H1 (cell line): Measurements from ENCODE around the gene KDM5A. TPM values are rescaled to one million over a fixed set of nuclear protein-coding genes. Genes with fewer than 3 reads are reported as not detected.
"Not testable (repeated sequence)": the region's sequence is repeated elsewhere in the genome, so short reads cannot be mapped to it uniquely, and the experiment has no call there.

ENCODE experiments used
- CTCF ChIA-PET: fragments of 300-600 bp; sonication (Branson Sonifier 250); formaldehyde crosslinking; loops from one replicate; lab custom pipeline; 2021; ENCODE audit not compliant: partially characterized antibody; lab: Charles Lee
- POLR2A ChIA-PET: fragments of 300-600 bp; sonication (Branson Sonifier 250); formaldehyde crosslinking; loops from one replicate; lab custom pipeline; 2021; ENCODE audit warnings: inconsistent platforms; ENCODE audit not compliant: partially characterized antibody; lab: Charles Lee
- DNase-seq, 2 experiments: peaks; one replicate each; pipeline versions ENCODE4 v3.0.0 to v3.0.0-alpha.2; 2010 to 2022; ENCODE audit warnings: low spot score in 2 of 2, low read depth in 1 of 2, mixed read lengths in 1 of 2
- FAIRE-seq: peaks from 2 replicates; lab custom pipeline; 2011; peaks lifted over from hg19 to GRCh38; lab: Jason Lieb, UNC
- H2AFZ ChIP-seq: 2 replicates; pipeline ENCODE4 v1.8.1; 2012; ENCODE audit warnings: low read length, inconsistent platforms
- H2AK5ac ChIP-seq: 2 replicates; pipeline ENCODE4 v1.6.1; 2013; ENCODE audit warnings: low read depth, low read length
- H2BK120ac ChIP-seq: replicated peaks from 2 replicates; pipeline ENCODE3; 2013; ENCODE audit warnings: low read depth, low read length, inconsistent platforms
- H2BK12ac ChIP-seq: 2 replicates; pipeline ENCODE4 v1.6.1; 2013; ENCODE audit warnings: low read depth, low read length
- H2BK15ac ChIP-seq: 2 replicates; pipeline ENCODE4 v1.6.1; 2013; ENCODE audit warnings: low read length
- H2BK20ac ChIP-seq: 2 replicates; pipeline ENCODE4 v1.6.1; 2013; ENCODE audit warnings: low read length
- H2BK5ac ChIP-seq: 2 replicates; pipeline ENCODE4 v1.6.1; 2013; ENCODE audit warnings: low read depth, low read length
- H3K14ac ChIP-seq: 2 replicates; pipeline ENCODE4 v1.6.1; 2013; ENCODE audit warnings: inconsistent platforms; ENCODE audit not compliant: insufficient read length
- H3K18ac ChIP-seq: 2 replicates; pipeline ENCODE4 v1.6.1; 2013; ENCODE audit warnings: low read length; ENCODE audit errors: extremely low read depth
- H3K23ac ChIP-seq: 2 replicates; pipeline ENCODE4 v1.6.1; 2013; ENCODE audit warnings: inconsistent platforms; ENCODE audit not compliant: insufficient read length
- H3K23me2 ChIP-seq: 2 replicates; pipeline ENCODE4 v1.6.1; 2013; ENCODE audit warnings: low read depth, low read length
- H3K27ac ChIP-seq: 2 replicates; pipeline ENCODE4 v1.6.1; 2011; ENCODE audit warnings: low read depth, low read length, inconsistent platforms
- H3K27me3 ChIP-seq, 4 experiments: replicated peaks in 1 of 4; 1 replicate in 1 of 4; 2 replicates in 3 of 4; pipeline versions ENCODE4 v1.6.1 to v1.8.1; 2011 to 2013; ENCODE audit warnings: low read length in 3 of 4, mild to moderate bottlenecking in 3 of 4, inconsistent platforms in 2 of 4, mixed read lengths in 2 of 4, moderate library complexity in 1 of 4; ENCODE audit not compliant: control insufficient read depth in 3 of 4, insufficient read depth in 3 of 4; ENCODE audit errors: extremely low read depth in 1 of 4
- H3K36me3 ChIP-seq, 4 experiments: 2 replicates each; pipeline versions ENCODE4 v1.6.1 to v1.8.1; 2011 to 2013; ENCODE audit warnings: mild to moderate bottlenecking in 4 of 4, low read length in 3 of 4, moderate library complexity in 2 of 4, control low read depth in 1 of 4, inconsistent platforms in 1 of 4; ENCODE audit not compliant: insufficient read depth in 4 of 4, control insufficient read depth in 2 of 4
- H3K4ac ChIP-seq: replicated peaks from 2 replicates; pipeline ENCODE3; 2013; ENCODE audit warnings: low read length, low read depth, mixed read lengths, inconsistent platforms; ENCODE audit not compliant: insufficient read length
- H3K4me1 ChIP-seq, 4 experiments: replicated peaks in 1 of 4; 1 replicate in 1 of 4; 2 replicates in 3 of 4; pipeline versions ENCODE4 v1.6.1 to v1.8.1; 2011 to 2013; ENCODE audit warnings: low read length in 3 of 4, inconsistent platforms in 2 of 4, mixed read lengths in 1 of 4; ENCODE audit not compliant: insufficient read depth in 4 of 4, control insufficient read depth in 3 of 4
- H3K4me2 ChIP-seq, 2 experiments: 2 replicates each; pipeline versions ENCODE4 v1.6.1 to v1.8.1; 2011 to 2013; ENCODE audit warnings: low read depth in 2 of 2, low read length in 2 of 2, control low read depth in 1 of 2, inconsistent platforms in 1 of 2, mild to moderate bottlenecking in 1 of 2; ENCODE audit not compliant: insufficient read depth in 1 of 2
- H3K4me3 ChIP-seq, 4 experiments: fragments of 200-600, 300-600 bp in 1 of 4; sonication (generic), shearing (Covaris generic), sonication (Bioruptor Twin) in 1 of 4; 2 replicates each; pipeline versions ENCODE4 v1.5.1 to v1.8.1; 2011 to 2016; ENCODE audit warnings: low read length in 4 of 4, low read depth in 3 of 4, control low read depth in 2 of 4, inconsistent platforms in 2 of 4, mild to moderate bottlenecking in 2 of 4, mixed read lengths in 1 of 4, moderate library complexity in 1 of 4; ENCODE audit not compliant: insufficient read depth in 2 of 4; ENCODE audit errors: extremely low read depth in 1 of 4
- H3K56ac ChIP-seq: replicated peaks from 2 replicates; pipeline ENCODE3; 2013; ENCODE audit warnings: low read depth, mild to moderate bottlenecking, mixed read lengths, low read length, inconsistent platforms; ENCODE audit not compliant: insufficient read length
- H3K79me1 ChIP-seq: 2 replicates; pipeline ENCODE4 v1.6.1; 2013; ENCODE audit warnings: low read depth, low read length, control low read depth
- H3K79me2 ChIP-seq, 2 experiments: 2 replicates each; pipeline versions ENCODE4 v1.6.1 to v1.8.1; 2012 to 2013; ENCODE audit warnings: low read length in 2 of 2, mild to moderate bottlenecking in 2 of 2, inconsistent platforms in 1 of 2; ENCODE audit not compliant: insufficient read depth in 2 of 2, control insufficient read depth in 1 of 2
- H3K9ac ChIP-seq, 4 experiments: replicated peaks in 1 of 4; 1 replicate in 1 of 4; 2 replicates in 3 of 4; pipeline versions ENCODE4 v1.6.1 to v1.8.1; 2011 to 2013; ENCODE audit warnings: low read depth in 3 of 4, low read length in 3 of 4, control low read depth in 2 of 4, mild to moderate bottlenecking in 2 of 4, moderate library complexity in 2 of 4, inconsistent platforms in 1 of 4; ENCODE audit errors: extremely low read depth in 1 of 4
- H3K9me3 ChIP-seq, 2 experiments: 2 replicates each; pipeline versions ENCODE4 v1.6.1 to v1.8.1; 2012 to 2013; ENCODE audit warnings: mild to moderate bottlenecking in 2 of 2, moderate library complexity in 2 of 2, control low read depth in 1 of 2, inconsistent platforms in 1 of 2, low read depth in 1 of 2, low read length in 1 of 2, mixed read lengths in 1 of 2; ENCODE audit not compliant: insufficient read depth in 2 of 2
- H4K20me1 ChIP-seq, 2 experiments: replicated peaks in 1 of 2; 2 replicates each; pipeline versions ENCODE3 to v1.8.1; 2011 to 2013; ENCODE audit warnings: inconsistent platforms in 2 of 2, low read length in 2 of 2, mild to moderate bottlenecking in 1 of 2; ENCODE audit not compliant: insufficient read depth in 2 of 2, control insufficient read depth in 1 of 2
- H4K5ac ChIP-seq: 2 replicates; pipeline ENCODE4 v1.6.1; 2013; ENCODE audit warnings: low read length, low read depth, mixed read lengths, inconsistent platforms; ENCODE audit not compliant: insufficient read length
- H4K8ac ChIP-seq: 2 replicates; pipeline ENCODE4 v1.8.0; 2013; ENCODE audit warnings: mild to moderate bottlenecking, moderate library complexity, low read length, inconsistent platforms; ENCODE audit not compliant: insufficient read depth; ENCODE audit errors: extremely low read depth
- H4K91ac ChIP-seq: replicated peaks from 2 replicates; pipeline ENCODE3; 2013; ENCODE audit warnings: low read length, mixed read lengths, inconsistent platforms; ENCODE audit not compliant: insufficient read length
- BRCA1 ChIP-seq: IDR thresholded peaks from 2 replicates; pipeline ENCODE4 v1.6.1; 2012; ENCODE audit warnings: low read depth, low read length, improper control_type of control experiment
- GABPA ChIP-seq: IDR thresholded peaks from 2 replicates; pipeline ENCODE4 v1.6.1; 2011; ENCODE audit warnings: mild to moderate bottlenecking, low read length, moderate library complexity, borderline replicate concordance; ENCODE audit not compliant: insufficient read depth
- POLR2A ChIP-seq, 2 experiments: IDR thresholded peaks; 1 replicate in 1 of 2; 2 replicates in 1 of 2; pipeline ENCODE4 v1.6.1; 2011; ENCODE audit warnings: low read depth in 2 of 2, low read length in 2 of 2, mild to moderate bottlenecking in 2 of 2; ENCODE audit errors: control extremely low read depth in 1 of 2
- POLR2AphosphoS5 ChIP-seq: IDR thresholded peaks from 2 replicates; pipeline ENCODE4 v1.6.1; 2011; ENCODE audit warnings: low read depth, low read length
- RAD21 ChIP-seq, 2 experiments: IDR thresholded peaks in 1 of 2; conservative IDR thresholded peaks in 1 of 2; 2 replicates each; pipeline ENCODE4 v1.6.1; 2011; ENCODE audit warnings: low read depth in 2 of 2, low read length in 2 of 2, improper control_type of control experiment in 1 of 2, inconsistent platforms in 1 of 2, mild to moderate bottlenecking in 1 of 2, moderate library complexity in 1 of 2
- RFX5 ChIP-seq: IDR thresholded peaks from 2 replicates; pipeline ENCODE4 v1.6.1; 2011; ENCODE audit warnings: low read depth, low read length, improper control_type of control experiment, borderline replicate concordance
- SIX5 ChIP-seq: IDR thresholded peaks from 2 replicates; pipeline ENCODE4 v1.6.1; 2011; ENCODE audit warnings: mild to moderate bottlenecking, low read depth, low read length
- ZNF274 ChIP-seq: IDR thresholded peaks from 2 replicates; pipeline ENCODE4 v1.7.0; 2012; ENCODE audit warnings: low read length, borderline replicate concordance; ENCODE audit errors: extremely low read depth
- WGBS, 2 experiments: shearing (Covaris generic) in 1 of 2; methylation state at CpG; one replicate each; pipeline versions ENCODE4 v1.1.6 to v1.1.7; 2013 to 2015; ENCODE audit warnings: low lambda C conversion rate in 2 of 2, mixed read lengths in 2 of 2, inconsistent platforms in 1 of 2, low coverage in 1 of 2, missing lambda C conversion rate in 1 of 2; ENCODE audit not compliant: insufficient replicate concordance in 2 of 2, insufficient coverage in 1 of 2, insufficient read length in 1 of 2; ENCODE audit errors: extremely low coverage in 1 of 2, missing lambda C conversion rate in 1 of 2; 5-methylcytosine and 5-hydroxymethylcytosine counted together
- polyA plus RNA-seq, 7 experiments: library from polyadenylated mRNA; depleted of rRNA in 3 of 7; stranded (reverse) in 5 of 7; unstranded in 2 of 7; fragments of >200 nt in 5 of 7; fragments of 200-250 nt in 2 of 7; gene quantifications; 1 replicate in 5 of 7; 2 replicates in 1 of 7; 4 replicates in 1 of 7; pipeline versions ENCODE4 v1.2.1 to v1.2.3, GENCODE V29; 2011 to 2013; ENCODE audit warnings: missing spikeins in 2 of 7, mixed read lengths in 2 of 7
- total RNA-seq: library from RNA; stranded (reverse); fragmentation: NEBNext Ultra II Directional; extraction: Animal tissue kit (Norgen Biotek cat#: 25700); gene quantifications from 2 replicates; pipeline ENCODE4 v1.2.1, GENCODE V29; 2021

KDM5A gene
- total and polyA plus RNA-seq, 2 of the 8 experiments (the other 6 are each of a cell fraction or from before 2014, with no cell fraction given): 6.3 to 36.9 TPM

GRCh38 chr12:236445-236844 lies 152.7 kb downstream of the KDM5A start (continued):
- no peak for TF ChIP-seq SIX5
- TF ChIP-seq RFX5: no peak
- no peak for TF ChIP-seq POLR2AphosphoS5
- no peak for TF ChIP-seq GABPA
- TF ChIP-seq POLR2A (IDR thresholded peaks at IDR 0.05; ENCODE audit: control extremely low read depth in 1 of 2, low read depth in 2 of 2, low read length in 2 of 2): no peak
- TF ChIP-seq ZNF274: no peak
- no peak for TF ChIP-seq RAD21 (IDR thresholded peaks at IDR 0.05 in 1 of 2, conservative IDR thresholded peaks at IDR 0.05 in 1 of 2; ENCODE audit: low read depth in 2 of 2, low read length in 2 of 2)
- TF ChIP-seq BRCA1: no peak

DNA sequence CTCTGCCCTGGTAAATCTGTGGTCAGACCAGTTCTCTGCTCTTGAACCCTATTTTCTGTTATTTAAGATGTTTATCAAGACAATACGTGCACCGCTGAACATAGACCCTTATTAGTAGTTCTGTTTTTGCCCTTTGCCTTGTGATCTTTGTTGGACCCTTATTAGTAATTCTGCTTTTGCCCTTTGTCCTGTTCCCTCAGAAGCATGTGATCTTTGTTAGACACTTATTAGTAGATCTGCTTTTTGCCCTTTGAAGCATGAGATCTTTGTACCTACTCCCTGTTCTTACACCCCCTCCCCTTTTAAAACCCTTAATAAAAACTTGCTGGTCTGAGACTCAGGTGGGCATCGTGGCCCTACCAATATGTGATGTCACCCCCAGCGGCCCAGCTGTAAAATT lies 153.2 kb downstream of the KDM5A start:
- WGBS, 2 experiments: 94% methylated on average over 4 of the region's 4 CpGs; no CpG with 5 or more reads in 1 of the 2 experiments
- not testable (repeated sequence) for H3K27me3 ChIP-seq
- CTCF ChIA-PET: interaction anchor here (8.6 kb wide), 1 partner anchor 16 kb away, joined by 101 read pairs; no protein-coding TSS in a partner anchor

More for the DNA sequence above, 153.2 kb downstream of the KDM5A start:
- H2BK120ac ChIP-seq, H2AK5ac ChIP-seq, H3K79me1 ChIP-seq, H3K4me2 ChIP-seq, FAIRE-seq, H3K18ac ChIP-seq, DNase-seq, H2BK5ac ChIP-seq, H3K14ac ChIP-seq, H3K23me2 ChIP-seq, H2BK12ac ChIP-seq, H3K9ac ChIP-seq, H4K5ac ChIP-seq, H4K20me1 ChIP-seq, H2BK20ac ChIP-seq, POLR2A ChIA-PET, H3K79me2 ChIP-seq, H2BK15ac ChIP-seq, H3K4me1 ChIP-seq, H2AFZ ChIP-seq, H3K23ac ChIP-seq, H3K56ac ChIP-seq, H4K91ac ChIP-seq, H4K8ac ChIP-seq, H3K4me3 ChIP-seq, H3K36me3 ChIP-seq, H3K27ac ChIP-seq, H3K4ac ChIP-seq: not testable (repeated sequence)
- H3K9me3 ChIP-seq: peaks cover 8 to 13% of the 10 kb centered on the region in 2 experiments
